ENCODE measurements around the gene MPZ.
"Not testable (repeated sequence)": the region's sequence is repeated elsewhere in the genome, so short reads cannot be mapped to it uniquely, and the experiment has no call there.

The MPZ gene

GRCh38 chr1:161300478-161300877 is 9.3 kb downstream of the MPZ start:
- FAIRE-seq = no peak
- DNase-seq (ENCODE audit: low spot score) = no peak

DNA sequence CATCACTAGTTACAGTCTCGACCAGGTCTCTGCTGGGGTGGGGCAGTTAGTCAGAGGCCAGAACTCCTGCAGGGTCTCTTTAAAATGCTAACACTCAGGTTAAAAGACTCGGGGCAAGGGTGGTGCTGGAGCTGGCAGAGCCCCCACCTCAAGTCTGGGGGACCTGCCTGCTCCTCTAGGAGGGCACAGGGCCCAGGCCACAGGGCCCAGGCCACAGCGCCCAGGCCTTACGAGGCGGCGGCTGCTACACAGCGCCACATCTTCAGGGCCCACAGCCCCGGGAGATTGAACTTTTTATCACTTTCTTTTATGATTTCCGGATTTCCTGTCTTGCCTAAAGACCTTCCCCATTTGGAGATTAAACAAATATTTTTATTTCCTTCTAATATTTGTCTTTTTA is 10.4 kb downstream of the MPZ start:
- DNase-seq (ENCODE audit: low spot score) = no peak
- FAIRE-seq = no peak

DNA sequence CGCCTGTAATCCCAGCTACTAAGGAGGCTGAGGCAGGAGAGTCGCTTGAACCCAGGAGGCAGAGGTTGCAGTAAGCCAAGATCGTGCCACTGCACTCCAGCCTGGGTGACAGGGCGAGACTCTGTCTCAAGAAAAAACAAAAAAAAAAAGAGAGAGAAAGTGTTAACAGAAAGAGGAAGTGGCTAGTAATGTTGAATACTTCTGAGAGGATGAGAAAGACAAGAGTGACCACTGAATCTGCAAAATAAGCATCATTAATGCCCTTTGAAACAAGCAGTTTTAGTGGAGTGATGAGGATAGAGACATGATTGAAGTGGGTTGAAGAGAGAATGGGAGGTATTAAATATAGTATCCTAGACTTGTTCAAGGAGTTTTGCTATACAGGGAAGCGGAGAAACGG is 11.7 kb downstream of the MPZ start:
- no peak for FAIRE-seq
- no peak for DNase-seq (ENCODE audit: low spot score)

- DNase-seq (ENCODE audit: low spot score) (no peak), FAIRE-seq (no peak)
These were observed 12.4 kb downstream of the MPZ start for GRCh38 chr1:161297415-161297814.

DNA sequence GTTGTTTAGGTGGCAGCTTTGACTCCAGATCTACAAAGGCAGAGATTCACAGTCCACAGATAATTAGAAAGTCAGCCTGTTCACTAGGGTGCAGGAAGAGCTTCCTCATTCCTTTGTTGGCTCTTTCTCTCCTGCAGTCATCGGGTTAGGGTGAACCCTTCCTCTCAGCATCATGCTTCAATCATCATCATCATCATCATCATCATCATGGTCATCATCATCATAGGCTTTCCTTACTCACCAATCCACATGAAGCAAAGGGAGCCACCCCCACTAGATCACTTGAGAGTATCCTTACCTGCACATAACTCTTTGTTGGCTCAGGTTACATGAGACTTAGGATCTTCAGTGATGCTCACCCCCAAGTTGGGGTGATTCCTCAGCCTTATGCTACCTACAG is 19.0 kb downstream of the MPZ start:
- no peak for DNase-seq (ENCODE audit: low spot score)
- FAIRE-seq = no peak

- no peak for FAIRE-seq
- DNase-seq (ENCODE audit: low spot score) = no peak
These were observed 22.2 kb downstream of the MPZ start for GRCh38 chr1:161287482-161288054.

- FAIRE-seq (no peak), DNase-seq (ENCODE audit: low spot score) (no peak)
These were observed 24.2 kb downstream of the MPZ start for GRCh38 chr1:161285521-161285920.

- DNase-seq (ENCODE audit: low spot score) = no peak
- no peak for FAIRE-seq
These were observed 24.7 kb downstream of the MPZ start for GRCh38 chr1:161285113-161285512.

- DNase-seq (ENCODE audit: low spot score) = no peak
- FAIRE-seq = no peak
These were observed 26.8 kb downstream of the MPZ start for GRCh38 chr1:161282991-161283390.

DNA sequence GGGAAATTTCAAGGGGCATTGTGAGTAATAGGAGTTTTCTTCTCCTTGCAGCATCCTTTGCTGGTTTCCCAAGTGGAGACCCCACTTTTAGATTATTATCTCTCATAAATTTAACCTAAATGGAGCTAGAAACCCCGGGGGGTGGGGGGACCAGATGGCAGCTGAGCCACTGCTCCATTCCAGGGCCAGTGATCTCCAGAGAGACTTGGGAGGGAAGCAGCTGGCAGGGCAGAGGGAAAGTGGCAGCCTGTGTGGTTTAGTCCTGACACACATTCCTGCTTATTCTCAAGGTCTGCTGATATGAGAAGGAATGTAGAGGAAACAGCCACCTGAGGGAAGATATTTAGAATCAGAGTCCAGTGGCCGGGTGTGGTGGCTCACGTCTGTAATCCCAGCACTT is 34.9 kb downstream of the MPZ start:
- DNase-seq (ENCODE audit: low spot score) = no peak
- no peak for FAIRE-seq

GRCh38 chr1:161273402-161273801 is 36.4 kb downstream of the MPZ start:
- DNase-seq (ENCODE audit: low spot score) (no peak), FAIRE-seq (no peak)

DNA sequence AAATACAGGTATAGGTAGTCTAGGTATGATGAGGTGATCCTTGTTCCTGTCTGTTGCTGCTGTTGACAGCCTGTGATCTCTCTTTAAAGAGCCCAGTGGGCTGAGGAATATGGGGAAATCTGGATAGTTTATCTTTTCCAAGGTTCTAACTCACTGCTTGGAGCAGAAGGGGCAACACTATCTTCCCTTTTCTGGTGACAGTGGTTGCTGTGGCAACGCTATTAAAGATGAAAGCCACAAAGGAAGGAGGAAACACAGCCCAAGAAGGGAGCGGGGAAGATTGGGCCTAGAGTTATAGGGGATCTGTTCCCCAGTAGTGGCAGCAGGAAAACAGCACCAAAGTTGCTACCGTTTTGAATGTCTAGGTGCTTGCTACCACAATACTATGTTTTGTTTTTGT is 42.4 kb downstream of the MPZ start:
- DNase-seq (ENCODE audit: low spot score) = no peak
- no peak for FAIRE-seq

- FAIRE-seq (no peak), DNase-seq (ENCODE audit: low spot score) (no peak)
These were observed 42.9 kb downstream of the MPZ start for GRCh38 chr1:161266836-161267235.

DNA sequence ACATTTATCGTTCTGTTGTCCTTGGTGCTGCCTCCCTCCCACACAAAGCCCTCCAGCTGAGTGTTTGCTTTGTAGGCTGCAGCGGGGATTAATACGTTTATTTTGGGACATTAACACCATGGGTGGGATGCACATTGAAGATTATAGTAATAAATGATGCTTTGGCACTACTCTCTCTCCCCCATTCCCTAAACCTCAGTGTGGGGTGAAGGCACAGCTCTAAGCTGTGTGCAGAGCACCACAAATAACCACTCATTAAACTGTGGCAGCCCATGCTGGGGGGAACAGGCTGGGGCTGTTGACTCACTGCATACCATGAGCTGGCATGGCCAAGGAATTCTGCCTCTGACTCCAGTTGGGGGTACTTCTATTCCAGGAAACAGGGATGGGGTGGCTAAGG is 43.6 kb downstream of the MPZ start:
- FAIRE-seq (no peak), DNase-seq (ENCODE audit: low spot score) (peak; percentile 50)

- no peak for FAIRE-seq
These were observed 44.5 kb downstream of the MPZ start for GRCh38 chr1:161265305-161265704.

DNA sequence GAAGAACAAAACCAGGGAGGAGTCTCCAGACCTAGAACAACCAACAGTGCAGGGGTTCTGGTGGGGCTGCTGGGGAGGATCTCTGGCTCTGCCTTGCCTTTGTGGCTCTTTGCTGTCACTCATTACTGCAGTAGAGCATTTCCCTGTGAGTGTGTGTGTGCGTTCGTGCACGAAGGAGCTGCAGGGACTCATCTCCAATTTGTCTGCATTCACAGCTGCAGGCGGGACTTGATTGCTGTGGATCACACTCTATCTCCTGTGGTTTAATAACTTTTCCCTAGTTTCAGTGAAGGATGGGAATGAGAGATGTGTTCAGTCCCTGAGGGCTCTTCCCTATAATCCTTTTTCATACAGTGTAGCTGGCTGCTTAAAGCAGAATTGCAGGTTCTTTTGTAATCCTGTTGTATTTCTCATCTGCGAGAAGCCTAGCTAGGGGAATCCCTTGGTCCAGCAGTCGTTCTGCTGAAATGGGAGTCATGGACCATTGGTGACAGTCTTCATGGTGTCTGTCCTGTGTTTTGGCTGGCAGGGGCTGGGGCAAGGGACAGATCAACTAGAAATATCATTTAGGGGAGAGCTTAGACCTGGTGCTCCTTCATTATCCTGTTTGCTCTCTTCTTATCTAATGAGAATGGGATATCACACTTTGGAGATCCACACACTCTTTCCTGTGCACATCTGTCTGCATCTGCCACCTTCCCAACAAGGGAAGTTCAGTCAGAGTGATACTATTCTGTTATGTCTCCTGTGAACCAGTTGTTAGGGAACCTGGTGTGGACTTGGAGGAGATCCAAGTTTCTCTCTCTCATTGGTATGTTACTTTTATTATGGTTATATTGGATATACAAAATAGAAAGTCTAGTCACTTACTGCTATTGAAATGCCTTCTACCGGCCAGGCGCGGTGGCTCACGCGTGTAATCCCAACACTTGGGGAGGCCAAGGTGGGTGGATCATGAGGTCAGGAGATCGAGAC is 48.2 kb downstream of the MPZ start:
- DNase-seq (ENCODE audit: low spot score) (no peak), FAIRE-seq (no peak)

More at GRCh38 chr1:161265305-161265704, 44.5 kb downstream of the MPZ start:
- DNase-seq (ENCODE audit: low spot score) = no peak

DNA sequence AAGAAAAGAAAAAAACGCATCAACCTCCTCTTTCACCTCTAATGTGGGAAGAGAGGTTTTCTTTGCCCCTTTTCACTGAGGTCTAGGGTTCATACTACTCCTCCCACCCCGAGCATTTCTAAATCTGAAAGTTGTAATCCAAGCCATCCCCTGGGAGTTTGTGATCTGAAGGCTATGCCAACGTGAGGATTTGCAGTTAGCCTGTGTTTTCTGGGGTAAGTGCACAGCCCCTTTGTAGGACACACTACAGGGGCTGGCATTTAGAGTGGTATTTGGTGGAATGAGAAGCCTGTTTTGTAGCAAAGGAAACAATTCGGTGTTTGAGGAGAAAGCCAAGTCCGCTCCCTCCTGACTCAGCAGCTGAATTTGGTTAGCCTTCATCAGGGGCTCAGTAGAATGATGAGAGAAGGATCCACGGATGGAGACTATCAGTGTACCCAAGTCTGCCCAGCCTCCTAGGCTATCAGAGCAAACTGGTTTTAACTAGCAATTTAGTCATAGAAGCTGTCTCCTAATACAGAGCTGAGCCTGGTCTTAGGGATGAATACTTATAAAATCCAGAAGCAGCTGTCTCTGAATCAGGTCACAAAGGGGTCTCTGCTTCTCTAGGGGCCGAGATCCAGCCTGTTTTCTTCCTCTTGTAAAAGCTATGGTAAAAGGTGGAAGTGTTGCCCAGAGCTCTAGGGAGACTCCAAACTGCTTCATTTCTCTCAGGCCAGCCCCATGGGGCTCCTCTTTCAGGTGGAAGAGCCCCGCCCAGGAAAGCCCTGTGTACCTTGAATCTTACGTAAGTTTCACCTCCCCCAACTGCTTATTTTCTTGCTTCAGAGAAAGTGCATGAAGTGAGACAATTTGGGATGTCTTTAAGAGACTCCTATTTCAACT is 49.1 kb downstream of the MPZ start:
- no peak for DNase-seq (ENCODE audit: low spot score)
- FAIRE-seq = no peak

- DNase-seq (ENCODE audit: low spot score) (no peak), FAIRE-seq (no peak)
These were observed 50.0 kb downstream of the MPZ start for GRCh38 chr1:161259765-161260164.

- DNase-seq (ENCODE audit: low spot score) = no peak
- no peak for FAIRE-seq
These were observed 50.4 kb downstream of the MPZ start for GRCh38 chr1:161259345-161259702.

GRCh38 chr1:161258439-161259344 is 51.1 kb downstream of the MPZ start, which contains the start of gene PCP4L1:
Gene PCP4L1 (plus strand): TSS chr1:161258745. CDS start chr1:161258975, 230 bp downstream.
- DNase-seq (ENCODE audit: low spot score) (no peak), FAIRE-seq (no peak)

DNA sequence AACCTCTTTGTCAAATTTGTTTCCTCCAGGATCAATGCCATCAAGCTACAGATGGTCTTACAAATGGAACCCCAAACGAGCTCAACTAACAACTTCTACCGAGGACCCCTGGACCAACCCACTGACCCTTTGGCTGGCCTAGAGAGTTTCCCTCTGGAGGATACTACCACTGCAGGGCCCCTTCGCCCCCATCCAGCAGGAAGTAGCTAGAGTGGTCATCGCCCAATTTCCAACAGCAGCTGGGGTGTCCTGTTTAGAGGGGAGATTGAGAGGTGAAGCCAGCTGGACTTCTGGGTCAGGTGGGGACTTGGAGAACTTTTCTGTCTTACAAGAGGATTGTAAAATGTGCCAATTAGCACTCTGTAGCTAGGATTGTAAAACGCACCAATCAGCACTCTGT is 52.7 kb downstream of the MPZ start:
- not testable (repeated sequence) for DNase-seq (ENCODE audit: low spot score); FAIRE-seq

Measured in urothelium cell line (cell line).